Raji (cell line): ENCODE results near the gene VEGFA.

Experiments used
- POLR2A ChIP-seq: IDR thresholded peaks from 2 replicates; pipeline ENCODE4 v1.6.1; 2011; ENCODE audit warnings: low read depth, low read length, control low read depth; ENCODE audit not compliant: insufficient read depth

Gene VEGFA

GRCh38 chr6:43781941-43782704, 12.1 kb downstream of the VEGFA start:
- no peak for TF ChIP-seq POLR2A

GRCh38 chr6:43782764-43783513, 12.9 kb downstream of the VEGFA start:
- TF ChIP-seq POLR2A, result no peak

GRCh38 chr6:43784049-43784855, 14.2 kb downstream of the VEGFA start:
- no peak for TF ChIP-seq POLR2A

GRCh38 chr6:43785220-43785752, 15.3 kb downstream of the VEGFA start:
- no peak for TF ChIP-seq POLR2A

- TF ChIP-seq POLR2A, result no peak
Measured at GRCh38 chr6:43785904-43786303, 15.9 kb downstream of the VEGFA start.

GRCh38 chr6:43786664-43787329, 16.8 kb downstream of the VEGFA start:
- no peak for TF ChIP-seq POLR2A

- TF ChIP-seq POLR2A, result no peak
Measured at GRCh38 chr6:43788301-43788700, 18.3 kb downstream of the VEGFA start.

GRCh38 chr6:43789447-43789846, 19.4 kb downstream of the VEGFA start:
- no peak for TF ChIP-seq POLR2A

- TF ChIP-seq POLR2A, result no peak
Measured at GRCh38 chr6:43790031-43790430, 20.0 kb downstream of the VEGFA start.

GRCh38 chr6:43791745-43792422, 21.9 kb downstream of the VEGFA start:
- TF ChIP-seq POLR2A, result no peak

- TF ChIP-seq POLR2A, result no peak
Measured at GRCh38 chr6:43793154-43793874, 23.3 kb downstream of the VEGFA start.

- no peak for TF ChIP-seq POLR2A
Measured at GRCh38 chr6:43793875-43794242, 23.8 kb downstream of the VEGFA start.

- TF ChIP-seq POLR2A, result no peak
Measured at GRCh38 chr6:43795421-43795820, 25.4 kb downstream of the VEGFA start.

- TF ChIP-seq POLR2A, result no peak
Measured at GRCh38 chr6:43796168-43796567, 26.2 kb downstream of the VEGFA start.
